Mucosa of stomach (tissue), 1 donor: ENCODE data around the gene CENPO.

Source experiments
- H3K27me3 ChIP-seq: one replicate; pipeline ENCODE4 v1.7.0; 2013; ENCODE audit warnings: mild to moderate bottlenecking, low read length; ENCODE audit not compliant: control insufficient read depth, insufficient read depth
- H3K36me3 ChIP-seq: one replicate; pipeline ENCODE4 v1.7.0; 2013; ENCODE audit warnings: low read length; ENCODE audit not compliant: control insufficient read depth, insufficient read depth
- H3K4me1 ChIP-seq: one replicate; pipeline ENCODE4 v1.7.0; 2013; ENCODE audit warnings: mild to moderate bottlenecking, low read length; ENCODE audit not compliant: control insufficient read depth, insufficient read depth
- H3K4me3 ChIP-seq: one replicate; pipeline ENCODE4 v1.7.0; 2013; ENCODE audit warnings: low read length
- H3K9ac ChIP-seq: one replicate; pipeline ENCODE4 v1.7.0; 2013; ENCODE audit warnings: mild to moderate bottlenecking, low read length, moderate library complexity
- H3K9me3 ChIP-seq: one replicate; pipeline ENCODE4 v1.7.0; 2013; ENCODE audit warnings: mild to moderate bottlenecking, low read length, moderate library complexity; ENCODE audit not compliant: control insufficient read depth
- donor health status: Pancreatic carcinoma.

The CENPO gene

DNA sequence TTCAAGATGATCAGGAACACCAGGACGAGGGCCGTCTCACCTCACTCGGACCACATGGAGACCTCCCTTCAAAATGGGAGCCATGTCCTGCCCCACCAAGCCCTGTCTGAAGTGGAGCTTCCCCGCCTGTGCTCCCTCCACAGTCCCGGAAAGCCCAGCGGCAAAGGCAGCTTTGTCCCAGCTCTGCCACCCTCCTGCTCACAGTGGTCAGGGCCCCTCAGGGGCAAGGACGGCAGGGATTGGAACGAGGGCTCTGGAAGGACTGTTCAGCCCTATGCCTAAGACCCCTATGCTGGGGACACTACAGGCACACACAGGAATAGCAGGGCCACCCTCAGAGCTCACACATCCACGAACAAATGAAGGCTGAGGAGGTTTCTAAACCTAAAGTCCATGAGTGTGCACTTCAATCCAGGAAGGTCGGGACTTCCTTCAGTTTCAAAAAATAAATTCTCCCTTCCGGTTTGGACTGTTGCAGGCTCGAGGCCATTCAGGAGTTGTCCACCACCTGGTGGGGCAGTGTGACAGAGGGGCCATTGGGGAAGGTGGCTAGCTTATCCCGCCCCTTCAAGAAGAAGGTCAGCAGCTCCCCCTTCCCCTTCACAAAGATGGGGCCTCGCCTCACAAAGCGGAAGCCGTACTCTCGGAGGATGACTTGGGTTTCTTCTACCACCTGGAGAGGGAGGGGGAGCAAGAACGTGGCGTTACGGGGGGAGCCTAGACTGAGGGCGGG is 26.4 kb downstream of the CENPO start:
- Histone ChIP-seq H3K27me3 (no peaks in the 10 kb centered on the region), H3K9me3 (no peaks in the 10 kb centered on the region), H3K4me3 (no peak overlapping the region), H3K36me3 (peaks cover 6% of the 10 kb centered on the region), H3K9ac (no peak overlapping the region), H3K4me1 (no peaks in the 10 kb centered on the region)

DNA sequence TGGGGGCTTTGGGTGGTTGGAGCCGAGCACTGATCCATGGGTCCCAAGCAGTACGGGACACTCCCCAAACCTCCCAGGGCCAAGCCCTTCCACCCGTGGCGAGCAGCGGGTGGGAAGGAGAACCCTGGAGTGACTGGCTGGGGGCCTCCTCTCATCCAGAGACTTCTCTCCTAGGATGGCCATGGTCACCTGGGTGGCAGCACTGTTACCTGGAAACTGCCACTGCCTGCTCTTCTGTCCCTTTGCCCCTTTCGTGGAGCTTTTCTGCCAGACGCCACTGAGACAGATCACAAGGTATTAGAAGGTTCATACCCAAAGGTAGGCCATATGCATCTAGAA is 26.9 kb downstream of the CENPO start:
- H3K9ac ChIP-seq, result no peak overlapping the region
- H3K9me3 ChIP-seq, result no peaks in the 10 kb centered on the region
- H3K27me3 ChIP-seq, result no peaks in the 10 kb centered on the region
- H3K36me3 ChIP-seq, result peaks cover 6% of the 10 kb centered on the region
- no peaks in the 10 kb centered on the region for H3K4me1 ChIP-seq
- H3K4me3 ChIP-seq, result no peak overlapping the region

DNA sequence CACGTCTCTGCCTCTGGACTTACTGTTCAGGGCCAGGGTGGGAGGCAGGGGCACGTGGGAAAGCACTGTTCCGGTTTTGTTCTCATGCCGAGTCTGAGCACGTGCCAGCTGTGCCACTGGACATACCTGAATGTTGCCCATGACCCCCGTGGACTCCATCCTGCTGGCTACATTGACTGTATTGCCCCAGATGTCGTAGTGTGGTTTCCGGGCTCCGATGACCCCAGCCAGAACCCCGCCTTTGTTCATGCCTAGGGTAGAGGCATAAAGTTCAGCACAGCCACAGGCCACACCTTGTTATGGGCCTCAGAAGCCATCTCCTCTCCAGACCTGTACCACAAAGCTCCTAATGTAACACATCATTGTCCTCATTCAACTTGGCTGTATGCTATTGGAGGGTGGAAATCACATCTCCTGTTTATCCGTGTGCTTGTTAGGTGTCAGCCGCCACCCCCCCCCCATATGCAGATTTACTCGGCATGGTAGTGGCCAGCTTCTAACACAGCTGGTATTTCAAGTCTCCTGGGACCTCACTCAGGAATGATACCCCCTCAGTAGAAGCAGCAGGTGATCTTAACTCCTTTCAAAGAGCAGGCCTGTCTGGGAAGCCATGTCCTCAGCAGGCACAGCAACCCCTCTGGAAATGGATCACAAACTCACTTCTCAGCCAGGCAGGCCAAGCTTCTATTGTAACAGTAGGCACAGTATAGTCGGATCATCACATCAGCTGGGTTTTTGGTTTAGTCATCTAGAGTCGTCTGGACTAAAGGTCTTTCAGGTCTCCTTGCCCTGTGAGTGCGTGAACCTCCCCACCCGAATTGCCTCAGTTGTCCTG is 27.6 kb downstream of the CENPO start:
- Histone ChIP-seq H3K27me3 (no peaks in the 10 kb centered on the region), H3K9me3 (no peaks in the 10 kb centered on the region), H3K4me1 (no peaks in the 10 kb centered on the region), H3K36me3 (peaks cover 6% of the 10 kb centered on the region), H3K4me3 (no peak overlapping the region), H3K9ac (no peak overlapping the region)

DNA sequence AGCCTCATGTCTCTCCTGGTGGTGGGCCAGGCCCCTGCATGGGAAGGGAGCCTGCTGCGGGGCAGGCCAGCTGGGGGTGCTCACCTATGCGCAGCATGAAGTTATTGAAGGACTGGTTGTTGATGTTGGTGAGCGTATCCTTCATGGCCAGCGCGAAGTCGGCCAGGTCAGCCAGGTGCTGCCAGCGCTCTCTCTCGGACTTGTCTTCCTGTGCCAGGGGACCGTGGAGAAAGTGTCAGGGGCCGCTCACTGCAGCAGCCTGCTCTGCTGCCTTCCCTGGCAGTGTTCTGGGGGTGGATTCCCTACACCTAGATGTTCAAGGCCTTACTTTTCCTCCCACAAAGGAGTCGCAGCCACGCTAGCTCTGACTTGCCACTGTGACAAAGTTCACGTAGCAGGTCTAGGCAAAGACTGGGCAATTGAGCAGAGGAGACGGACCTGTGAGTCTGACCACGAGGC is 28.2 kb downstream of the CENPO start:
- H3K27me3 ChIP-seq, result no peaks in the 10 kb centered on the region
- H3K36me3 ChIP-seq, result peaks cover 6% of the 10 kb centered on the region
- H3K9ac ChIP-seq, result no peak overlapping the region
- peaks cover 4% of the 10 kb centered on the region for H3K4me1 ChIP-seq
- no peak overlapping the region for H3K4me3 ChIP-seq
- no peaks in the 10 kb centered on the region for H3K9me3 ChIP-seq

DNA sequence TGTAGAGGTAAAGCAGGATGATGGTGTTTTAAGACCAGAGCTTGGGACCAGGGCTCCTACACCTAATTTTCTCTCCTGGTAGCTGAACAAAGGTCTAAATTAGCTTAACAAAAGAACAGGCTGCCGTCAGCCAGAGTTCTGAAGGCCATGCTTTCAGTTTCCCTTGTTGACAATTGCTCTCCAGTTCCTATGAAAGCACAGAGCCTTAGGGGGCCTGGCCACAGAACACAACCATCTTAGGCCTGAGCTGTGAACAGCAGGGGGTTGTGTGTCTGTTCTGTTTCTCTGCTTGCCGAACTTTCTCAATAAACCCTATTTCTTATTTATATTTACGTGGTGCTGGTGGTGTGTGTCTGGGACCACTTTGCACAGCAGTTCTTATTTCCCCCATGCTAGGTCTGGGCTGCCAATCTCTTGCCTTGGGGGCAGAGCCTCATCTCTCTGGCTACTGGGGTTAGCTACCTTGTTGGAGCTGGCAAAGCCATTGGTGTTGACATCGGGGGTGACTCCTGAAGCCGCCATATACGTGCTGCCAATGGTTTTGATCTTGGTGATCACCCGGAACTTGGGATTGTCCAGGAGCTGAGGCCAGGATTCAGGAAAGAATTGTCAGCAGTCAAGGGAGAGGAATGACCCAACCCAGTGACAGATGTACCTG is 29.0 kb downstream of the CENPO start:
- Histone ChIP-seq H3K27me3 (no peaks in the 10 kb centered on the region), H3K36me3 (peaks cover 6% of the 10 kb centered on the region), H3K9me3 (no peaks in the 10 kb centered on the region), H3K9ac (no peak overlapping the region), H3K4me3 (no peak overlapping the region), H3K4me1 (peaks cover 11% of the 10 kb centered on the region)

DNA sequence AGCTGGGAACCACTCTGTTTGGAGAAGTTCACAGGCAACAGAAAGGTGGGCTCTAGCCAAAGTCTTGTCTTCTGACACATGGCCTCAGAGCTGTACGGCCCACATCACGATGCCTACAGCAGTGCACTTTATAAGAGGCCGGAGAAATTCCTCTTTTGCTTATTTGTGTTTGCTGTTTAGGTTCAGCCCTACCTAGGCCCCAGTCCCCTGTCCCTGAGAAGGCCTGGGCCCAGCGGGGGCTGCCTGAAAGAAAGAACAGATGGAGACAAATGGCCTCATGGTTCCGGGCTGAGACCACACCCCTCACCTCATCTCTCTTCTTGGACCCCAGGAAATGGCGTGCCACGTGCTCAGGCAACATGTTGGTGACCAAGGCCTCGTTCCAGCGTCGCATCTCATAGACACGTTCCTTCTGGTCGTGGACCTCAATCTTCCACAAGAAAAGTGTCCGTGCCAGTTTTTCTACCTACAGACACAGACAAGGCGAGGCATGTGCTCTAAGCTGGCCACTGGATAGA is 30.9 kb downstream of the CENPO start:
- peaks cover 15% of the 10 kb centered on the region for H3K4me1 ChIP-seq
- no peak overlapping the region for H3K9ac ChIP-seq
- no peaks in the 10 kb centered on the region for H3K27me3 ChIP-seq
- no peak overlapping the region for H3K4me3 ChIP-seq
- peaks cover 6% of the 10 kb centered on the region for H3K36me3 ChIP-seq
- H3K9me3 ChIP-seq, result no peaks in the 10 kb centered on the region

DNA sequence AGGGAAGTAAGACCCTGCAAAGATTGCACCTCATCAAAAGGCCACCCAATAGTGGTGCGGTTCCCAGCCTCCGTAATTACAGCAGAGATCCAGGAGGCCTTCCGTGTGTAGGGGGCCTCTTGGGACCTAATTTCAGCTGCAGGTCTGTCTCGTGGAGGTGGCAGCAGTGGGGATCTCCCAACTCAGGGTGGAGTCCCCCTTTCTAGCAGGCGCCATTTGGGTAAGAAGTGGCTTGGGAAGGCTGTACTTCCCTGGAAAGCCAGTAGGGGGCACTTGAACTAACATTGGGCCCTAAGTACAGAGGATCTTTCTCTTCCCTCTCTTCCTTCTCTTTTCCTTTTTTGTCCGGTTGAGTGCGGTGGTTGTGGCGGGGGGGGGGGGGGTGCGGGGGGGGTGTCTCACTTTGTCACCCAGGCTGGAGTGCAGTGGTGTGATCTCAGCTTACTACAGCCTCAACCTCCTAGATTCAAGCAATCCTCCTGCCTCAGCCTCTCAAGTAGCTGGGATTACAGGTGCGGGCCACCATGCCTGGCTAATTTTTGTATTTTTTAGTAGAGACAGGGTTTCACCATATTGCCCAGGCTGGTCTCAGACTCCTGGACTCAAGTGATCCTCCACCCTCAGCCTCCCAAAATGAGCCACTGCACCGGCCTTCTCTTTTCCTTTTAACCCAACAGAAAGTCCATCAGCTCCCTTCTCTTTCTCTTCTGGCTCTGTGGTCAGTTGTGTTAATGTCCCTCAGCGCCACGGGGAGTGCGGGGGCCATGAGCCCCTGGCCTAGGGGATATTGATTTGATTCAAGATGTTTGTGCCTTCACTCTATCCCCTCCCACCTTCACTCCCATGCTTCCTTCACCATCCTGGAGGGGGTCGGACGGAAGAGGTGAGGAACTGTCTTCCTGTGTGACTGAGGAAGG is 32.0 kb downstream of the CENPO start:
- no peaks in the 10 kb centered on the region for H3K9me3 ChIP-seq
- no peaks in the 10 kb centered on the region for H3K36me3 ChIP-seq
- H3K4me3 ChIP-seq, result no peak overlapping the region
- H3K4me1 ChIP-seq, result peaks cover 15% of the 10 kb centered on the region
- no peaks in the 10 kb centered on the region for H3K27me3 ChIP-seq
- no peak overlapping the region for H3K9ac ChIP-seq

DNA sequence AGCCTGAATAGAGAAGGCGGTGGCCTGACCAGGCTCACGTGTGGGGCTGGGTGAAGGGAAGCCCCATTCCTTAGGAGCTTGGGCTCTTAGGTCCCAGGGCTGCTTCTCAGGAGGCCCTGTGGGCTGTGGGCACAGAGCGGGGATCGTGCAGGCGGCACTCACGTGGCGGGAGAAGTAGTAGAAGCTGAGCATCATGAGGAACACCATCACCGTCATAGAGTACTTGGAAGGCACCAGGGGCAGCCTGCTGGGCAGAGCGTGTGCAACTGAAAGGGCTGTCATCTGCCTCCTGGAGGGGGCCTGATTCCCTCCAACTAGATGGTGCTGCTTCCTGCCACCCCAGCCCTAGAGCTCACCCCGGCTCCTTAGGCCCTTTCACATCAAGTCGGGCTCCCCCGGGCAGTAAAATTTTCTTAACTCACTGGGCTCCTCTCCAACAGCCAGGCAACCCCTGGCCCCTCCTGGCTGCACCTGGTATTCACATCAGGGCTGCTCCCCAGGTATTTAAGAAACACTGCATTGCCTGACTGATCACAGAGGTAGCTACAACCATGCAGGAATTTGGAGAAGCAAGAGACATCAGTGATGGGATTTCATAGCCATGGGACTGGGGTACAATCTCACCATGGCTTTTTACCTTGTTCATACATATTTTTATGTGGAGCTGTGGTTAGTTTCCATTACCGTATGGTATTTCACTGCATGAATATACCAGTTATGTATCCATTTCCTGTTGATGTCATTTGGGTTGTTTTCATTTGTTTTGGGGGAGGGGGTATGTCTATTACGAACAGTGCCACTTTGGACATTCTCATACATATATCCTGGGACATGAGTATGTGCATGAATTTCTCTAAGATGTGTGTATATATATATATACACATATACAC is 32.9 kb downstream of the CENPO start:
- H3K36me3 ChIP-seq, result no peaks in the 10 kb centered on the region
- H3K4me3 ChIP-seq, result no peak overlapping the region
- H3K4me1 ChIP-seq, result peaks cover 15% of the 10 kb centered on the region
- H3K27me3 ChIP-seq, result no peaks in the 10 kb centered on the region
- H3K9ac ChIP-seq, result no peak overlapping the region
- H3K9me3 ChIP-seq, result no peaks in the 10 kb centered on the region

DNA sequence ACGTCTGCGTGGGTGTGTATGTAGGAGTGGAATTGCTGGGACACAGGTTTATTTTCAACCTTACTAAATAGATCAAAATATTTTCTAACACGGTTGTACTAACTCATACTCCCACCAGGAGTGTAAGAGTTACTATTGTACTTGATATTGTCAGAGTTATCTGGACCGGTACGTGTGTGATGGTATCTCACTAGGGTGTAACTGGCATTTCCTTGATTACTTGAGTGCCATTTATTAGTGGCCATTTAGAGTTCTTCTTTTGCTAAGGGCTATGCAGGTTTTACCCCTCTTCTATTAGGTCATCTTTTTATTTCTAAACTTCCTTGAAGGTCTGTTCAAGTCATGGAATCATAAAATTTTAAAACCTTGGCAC is 33.5 kb downstream of the CENPO start:
- Histone ChIP-seq H3K27me3 (no peaks in the 10 kb centered on the region), H3K4me3 (no peak overlapping the region), H3K36me3 (no peaks in the 10 kb centered on the region), H3K9me3 (no peaks in the 10 kb centered on the region), H3K9ac (no peak overlapping the region), H3K4me1 (peaks cover 15% of the 10 kb centered on the region)

DNA sequence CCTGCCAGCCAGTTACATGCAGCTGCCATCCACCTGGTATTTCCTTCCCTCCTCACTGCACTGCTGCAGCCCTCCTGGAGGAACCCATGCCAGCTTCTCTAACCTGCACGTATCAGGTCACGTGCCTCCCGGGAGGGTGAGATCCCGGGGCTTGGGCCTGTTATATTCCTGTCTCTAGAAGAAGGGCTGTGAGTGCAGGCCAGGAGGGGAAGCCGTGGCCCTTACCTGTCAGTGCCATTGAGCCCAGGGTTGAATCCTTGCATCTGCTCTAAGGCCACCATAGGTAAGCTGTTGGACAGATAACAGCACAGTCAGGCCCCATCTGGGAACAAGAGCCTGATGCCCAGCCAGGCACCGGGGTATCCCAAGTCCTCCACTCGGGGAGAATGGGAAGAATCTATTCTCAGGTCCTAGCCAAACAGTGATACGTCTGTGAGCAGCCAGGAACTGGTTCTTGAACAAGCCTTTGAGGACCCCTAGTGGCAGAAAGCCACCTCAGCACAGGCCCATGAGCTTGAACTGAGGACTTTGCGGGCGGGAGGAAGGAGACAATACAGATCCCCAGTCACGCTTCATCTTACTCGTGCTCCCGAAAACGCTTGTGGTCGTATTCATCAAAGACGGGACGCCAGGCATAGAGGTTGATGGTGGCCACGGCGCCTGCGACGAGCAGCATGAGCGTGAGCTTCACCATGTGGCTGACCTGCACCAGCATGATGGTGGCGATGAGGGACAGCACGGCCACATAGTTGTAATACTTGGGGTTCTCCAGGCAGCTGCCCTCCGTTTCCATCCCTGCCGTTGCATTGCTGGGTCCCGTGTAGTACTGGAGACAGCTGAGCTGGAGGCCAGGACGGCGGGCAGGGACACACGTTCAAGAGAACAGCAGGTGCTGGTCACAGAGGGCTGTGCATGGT is 34.4 kb downstream of the CENPO start:
- peak overlapping the region; percentile 37 for H3K9ac ChIP-seq
- no peaks in the 10 kb centered on the region for H3K9me3 ChIP-seq
- H3K4me1 ChIP-seq, result peaks cover 15% of the 10 kb centered on the region
- no peaks in the 10 kb centered on the region for H3K27me3 ChIP-seq
- no peak overlapping the region for H3K4me3 ChIP-seq
- H3K36me3 ChIP-seq, result no peaks in the 10 kb centered on the region
